Hematopoietic multipotent progenitor cell treated with erythropoietin and hydrocortisone succinate and interleukin-3 and kit ligand, for 6 days (in vitro differentiated cells): ENCODE results near the gene SDR39U1.
A peak's percentile ranks its signal among the peaks of the same experiment; 100 is the strongest.

Source experiments
- DNase-seq: peaks from one replicate; pipeline ENCODE4 v3.0.0-alpha.2; 2015

SDR39U1 gene

DNA sequence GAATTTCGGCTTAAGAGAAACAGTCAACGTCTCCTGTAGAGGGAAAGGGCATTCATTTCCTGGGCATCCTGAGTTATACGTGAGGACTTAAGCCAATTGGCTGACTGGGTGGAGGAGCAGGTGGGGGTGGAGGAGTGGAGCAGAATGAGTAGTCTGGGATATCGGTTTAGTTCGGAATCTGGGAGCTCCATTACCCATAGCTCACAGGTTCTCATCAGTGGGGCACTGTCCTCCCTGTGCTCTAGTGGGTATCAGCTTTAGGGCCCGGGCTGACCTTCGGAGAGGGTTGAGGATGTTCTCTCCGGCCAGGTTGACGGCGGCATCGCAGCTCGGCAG is 704 bp downstream of the SDR39U1 start:
- DNase-seq: peak; percentile 49

DNA sequence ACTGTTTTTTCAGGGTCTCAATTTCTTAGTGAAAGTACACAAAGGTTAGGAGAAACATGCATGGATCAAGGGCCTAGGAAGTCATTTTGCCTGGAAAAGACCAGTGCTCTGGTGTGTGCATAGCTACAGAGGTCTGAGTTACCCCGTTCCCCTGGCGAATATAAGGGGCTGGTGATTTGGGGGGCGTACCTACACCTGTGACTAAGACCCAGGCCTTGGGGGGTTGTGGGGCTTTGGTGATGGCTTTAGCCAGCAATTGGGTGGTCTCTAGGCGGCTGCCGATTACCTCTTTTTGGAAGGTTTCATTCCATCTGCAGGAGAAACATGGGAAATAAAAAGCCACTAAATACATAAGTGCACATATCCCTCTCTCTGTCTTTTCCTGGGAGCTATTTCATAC is 1.1 kb downstream of the SDR39U1 start:
- no peak for DNase-seq

DNA sequence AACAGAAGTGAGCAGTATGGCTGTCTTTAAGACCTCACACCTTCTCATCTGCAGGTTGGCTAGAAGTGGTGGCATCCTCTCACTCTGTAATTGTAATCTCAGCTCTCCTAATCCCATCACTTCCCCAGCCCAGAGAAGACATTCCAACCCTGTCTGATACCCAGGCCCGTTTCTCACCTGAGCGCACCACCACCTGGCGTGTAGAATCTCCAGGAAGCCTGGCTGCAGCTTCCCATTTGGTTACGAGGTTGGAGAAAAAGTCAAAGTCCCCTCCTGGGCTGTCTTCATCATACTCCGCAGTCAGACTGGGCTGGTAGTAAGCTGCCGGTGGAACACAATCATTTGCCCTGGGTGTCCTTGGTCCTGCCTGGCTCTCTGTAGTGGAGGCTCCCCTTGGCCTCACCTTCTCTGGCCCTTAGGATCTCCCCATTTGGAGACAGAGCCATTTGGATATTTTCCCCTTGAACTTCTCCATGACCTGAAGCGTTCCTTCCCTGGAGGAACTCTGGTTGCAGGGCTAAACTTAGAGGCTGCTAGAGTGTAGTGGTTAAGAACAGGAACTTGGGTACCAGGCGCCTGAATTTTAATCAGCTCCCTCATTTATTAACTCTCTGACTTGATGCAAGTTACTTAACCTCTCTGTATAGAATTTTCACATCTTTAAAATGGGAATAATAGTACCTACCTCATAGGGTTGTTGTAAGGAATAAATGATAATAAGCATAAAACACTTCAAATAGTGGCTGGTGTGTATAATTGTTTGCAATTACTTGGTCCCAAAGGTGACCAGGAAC is 1.8 kb downstream of the SDR39U1 start:
- DNase-seq: no peak

DNA sequence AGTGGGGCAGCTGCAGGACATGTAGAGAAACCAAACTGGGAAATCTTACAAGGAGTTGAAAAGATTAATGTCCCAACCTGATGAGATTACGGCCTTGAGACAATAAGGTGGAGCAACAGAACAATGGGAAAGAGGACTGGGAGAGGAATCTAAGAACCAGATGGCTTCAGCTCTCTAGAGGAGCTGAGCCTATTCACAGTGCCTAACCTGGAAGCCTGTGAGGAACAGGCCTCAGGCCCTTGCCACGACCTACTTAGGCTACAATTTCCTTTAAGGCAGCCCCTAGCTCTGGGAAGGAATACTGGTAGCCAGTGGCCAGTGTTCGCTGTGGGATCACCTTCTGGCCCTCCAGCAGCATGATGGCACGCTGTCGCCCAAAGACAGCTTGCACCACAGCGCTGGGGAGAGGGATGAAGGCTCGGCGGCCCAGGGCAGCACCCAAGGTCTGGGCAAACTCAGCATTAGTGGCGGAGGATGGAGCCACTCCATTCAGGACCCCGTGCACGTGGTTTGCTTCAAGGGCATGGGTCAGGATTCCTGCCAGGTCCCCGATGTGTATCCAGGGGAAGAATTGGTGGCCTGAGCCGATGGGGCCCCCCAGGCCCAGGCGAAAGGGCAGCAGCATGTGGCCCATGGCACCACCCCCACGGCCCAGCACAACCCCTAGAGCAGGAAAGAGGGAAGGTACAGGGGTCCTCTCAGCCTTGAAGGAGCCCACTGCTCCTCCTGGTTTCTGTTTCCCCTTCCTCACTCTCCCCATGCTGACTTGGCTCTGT is 2.6 kb downstream of the SDR39U1 start:
- no peak for DNase-seq

DNA sequence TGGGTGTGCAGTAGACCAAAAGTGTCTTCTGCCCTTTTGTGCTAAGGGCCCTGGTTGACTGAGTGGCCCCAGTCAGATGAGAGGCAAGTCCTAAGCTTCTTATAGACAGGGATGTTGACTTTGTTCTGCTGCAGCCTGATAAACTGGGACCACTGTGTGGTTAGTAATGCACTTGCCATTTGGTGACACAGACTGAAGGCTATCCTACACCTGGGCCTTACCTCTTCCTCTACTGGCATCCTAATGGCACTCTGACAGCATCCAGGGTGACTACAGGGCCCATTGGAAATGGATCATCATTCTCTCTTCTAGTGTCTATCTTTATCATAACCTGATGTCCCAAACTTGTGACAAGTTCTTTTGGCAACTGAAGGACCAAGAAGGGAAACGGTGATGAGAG is 3.3 kb downstream of the SDR39U1 start:
- DNase-seq: peak; percentile 3

DNA sequence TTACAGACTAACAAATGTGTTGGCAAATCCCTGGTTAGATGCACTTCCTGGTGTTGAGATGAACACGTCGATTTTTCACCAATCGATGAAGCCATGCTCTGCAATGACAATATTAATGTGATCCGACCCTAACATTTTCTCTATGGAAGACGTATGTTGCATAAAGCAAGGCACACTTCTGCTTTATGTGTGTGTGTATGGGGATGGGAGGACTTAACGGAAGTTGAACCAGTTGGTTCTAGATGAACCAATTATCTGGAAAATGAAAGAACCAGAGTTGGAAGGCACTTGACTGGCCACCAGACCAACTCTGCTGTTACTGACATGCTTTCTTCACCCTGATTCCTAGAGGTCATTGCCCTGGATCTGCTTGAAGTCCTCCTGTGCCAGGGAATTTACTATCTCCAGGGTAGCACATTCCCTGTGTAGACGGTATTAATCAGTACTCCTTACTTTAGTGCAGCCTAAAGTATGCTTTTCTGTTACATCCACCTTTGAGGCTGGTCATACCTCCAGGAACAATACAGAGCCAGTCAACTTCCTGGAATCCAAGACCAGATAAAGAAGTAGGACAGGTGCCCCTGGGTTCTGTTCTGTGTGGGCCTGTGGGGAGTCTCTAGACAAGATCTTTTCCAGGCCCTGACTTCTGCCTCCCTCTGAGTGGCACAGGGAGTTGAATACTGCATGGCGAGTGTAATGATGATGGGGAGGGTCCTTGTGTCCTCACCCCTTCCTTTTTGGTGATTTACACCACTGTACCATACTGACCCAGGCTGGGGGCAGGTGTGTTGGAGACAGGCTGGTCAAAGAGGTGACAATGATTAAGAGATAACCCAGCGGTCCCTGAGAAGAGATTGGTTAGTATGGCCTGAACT is 4.1 kb downstream of the SDR39U1 start:
- DNase-seq: peak; percentile 3

DNA sequence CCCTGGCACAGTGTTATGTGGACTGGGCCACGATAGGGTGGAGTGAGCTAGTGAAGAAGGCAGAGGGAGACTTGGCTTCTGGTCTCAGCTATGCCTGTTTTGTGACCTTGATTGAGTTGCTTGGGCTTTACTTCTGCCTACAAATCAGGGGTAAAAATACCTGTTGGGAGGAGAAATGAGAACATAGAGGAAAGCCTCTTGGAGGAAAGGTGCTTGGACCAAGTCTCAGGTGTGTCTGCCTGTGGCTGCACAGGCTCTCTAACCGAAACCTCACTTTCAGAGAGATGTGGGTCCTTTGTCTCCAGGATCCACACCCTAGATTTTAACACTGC is 4.9 kb downstream of the SDR39U1 start:
- no peak for DNase-seq

DNA sequence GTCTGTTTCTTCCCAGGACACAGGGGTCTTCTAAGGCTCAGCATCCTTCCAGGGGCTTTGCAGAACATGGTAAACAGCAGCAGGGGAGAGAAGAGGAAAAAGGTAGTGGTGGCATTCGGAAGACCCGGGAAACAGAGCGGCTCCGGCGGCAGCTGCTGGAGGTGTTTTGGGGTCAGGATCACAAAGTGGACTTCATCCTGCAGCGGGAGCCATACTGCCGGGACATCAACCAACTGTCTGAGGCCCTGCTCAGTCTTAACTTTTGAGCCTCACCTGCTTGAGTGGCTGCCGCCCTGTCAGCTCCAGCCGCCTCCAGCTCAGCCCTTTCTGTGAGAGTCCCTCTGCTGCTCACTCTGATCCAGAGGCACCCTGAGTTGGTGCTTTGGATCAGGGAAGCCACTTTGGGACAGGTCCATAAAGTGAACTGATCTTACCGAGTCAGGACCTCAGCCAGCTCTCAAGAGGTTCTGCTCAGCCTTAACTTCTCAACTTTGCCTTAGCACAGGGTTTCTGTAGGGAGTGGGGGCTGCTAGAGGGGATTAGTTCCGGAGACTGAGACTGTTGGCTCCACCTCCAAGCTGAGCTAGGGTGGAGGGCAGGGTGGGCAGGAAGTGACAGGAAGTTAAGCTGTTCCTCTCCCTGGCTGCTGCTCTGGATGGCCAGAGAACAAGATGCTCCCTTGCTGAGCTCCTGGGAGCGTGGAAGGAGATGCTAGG is 5.4 kb downstream of the SDR39U1 start:
- peak; percentile 25 for DNase-seq

DNA sequence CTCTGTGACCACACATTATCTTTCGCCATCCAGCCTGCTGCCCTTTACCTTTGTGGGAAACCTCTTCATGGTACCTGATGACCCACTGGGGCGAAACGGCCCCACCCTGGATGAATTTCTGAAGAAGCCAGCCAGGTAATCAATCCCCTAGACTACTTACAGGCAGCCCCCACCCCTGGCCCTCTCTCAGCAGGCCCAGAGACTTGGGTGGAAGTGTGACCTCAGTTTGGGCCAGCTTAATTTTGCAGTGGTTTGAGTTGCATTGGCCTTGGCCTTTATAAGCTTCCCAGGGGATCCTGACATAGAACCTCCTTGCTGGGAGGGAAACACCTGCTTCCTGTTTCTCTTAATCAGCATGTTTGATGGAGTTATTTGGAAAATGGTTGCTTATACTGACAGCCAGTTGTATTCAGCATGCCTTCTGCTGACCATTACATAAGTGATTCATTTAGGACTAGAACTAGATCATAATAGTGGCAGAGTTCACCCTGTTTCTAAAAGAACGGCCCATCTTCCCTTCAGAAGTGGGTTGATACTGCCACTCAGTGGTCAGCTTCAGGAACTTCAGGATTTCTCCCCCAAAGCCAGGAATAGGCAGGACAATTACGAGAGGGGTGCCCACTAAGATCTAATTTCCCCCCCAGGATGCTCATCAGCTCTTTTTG is 6.1 kb downstream of the SDR39U1 start:
- peak; percentile 88 for DNase-seq

DNA sequence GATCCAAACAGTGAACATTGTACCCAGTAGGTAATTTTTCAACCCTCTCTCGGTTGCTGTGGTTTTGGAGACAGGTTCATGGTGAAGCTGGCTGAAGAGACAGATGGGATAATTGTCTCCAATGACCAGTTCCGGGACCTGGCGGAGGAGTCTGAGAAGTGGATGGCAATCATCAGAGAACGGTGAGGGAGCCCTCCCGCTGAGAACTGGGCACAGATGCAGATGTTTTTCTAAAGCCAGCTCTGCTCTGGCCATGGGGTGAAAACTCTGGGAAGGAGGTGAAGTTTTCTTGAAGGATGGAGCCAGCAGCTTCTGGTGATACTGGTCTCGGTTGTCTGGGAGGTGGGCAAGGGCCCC is 6.6 kb downstream of the SDR39U1 start:
- DNase-seq: no peak

DNA sequence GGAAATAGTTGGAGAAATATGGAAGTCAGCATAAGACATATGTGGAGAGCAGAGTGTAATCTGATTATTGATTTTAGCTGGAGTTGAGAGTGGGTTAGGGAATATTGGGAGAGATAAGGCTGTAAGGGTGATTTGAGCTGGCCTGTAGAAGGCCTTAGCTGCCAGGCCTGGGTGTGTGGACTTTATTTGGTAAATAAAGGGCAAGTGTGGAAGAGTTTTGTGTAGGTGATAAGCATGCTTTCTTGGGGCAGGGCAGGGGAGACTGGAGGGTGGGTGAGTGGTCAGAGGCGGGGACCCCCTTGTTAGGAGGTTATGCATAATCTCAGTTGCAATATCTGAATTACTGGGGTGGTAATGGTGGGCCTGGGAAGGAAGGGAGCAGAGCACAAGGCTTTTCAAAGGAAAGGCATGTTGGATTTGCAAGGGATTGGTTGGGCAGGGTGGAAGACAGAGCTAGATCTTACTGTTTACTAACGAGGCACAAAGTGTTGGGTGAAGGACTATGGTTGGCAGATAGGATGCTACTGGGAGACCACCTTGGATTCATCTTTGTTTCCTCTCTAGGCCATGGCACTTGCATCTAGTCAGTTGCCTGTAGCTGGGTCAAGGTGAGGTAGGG is 7.3 kb downstream of the SDR39U1 start:
- DNase-seq: peak; percentile 4

DNA sequence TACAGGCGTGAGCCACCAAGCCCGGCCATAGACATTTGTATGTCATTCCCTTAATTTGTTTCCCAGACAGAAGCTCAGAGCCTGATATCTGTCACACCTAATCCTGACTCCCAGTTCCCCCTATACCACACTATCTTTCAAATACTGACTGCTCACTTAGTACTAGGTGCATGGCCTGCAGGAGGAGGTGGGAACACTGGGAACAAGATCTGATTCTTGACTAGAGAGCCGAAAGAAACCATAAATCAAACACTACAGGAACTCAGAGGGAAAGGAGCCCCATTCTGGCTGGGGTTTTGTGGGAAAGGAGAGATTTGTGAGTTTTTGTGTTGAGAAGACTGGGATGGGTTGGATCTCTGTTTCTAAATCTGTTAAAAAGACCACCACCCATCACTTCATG is 7.9 kb downstream of the SDR39U1 start:
- DNase-seq: no peak

DNA sequence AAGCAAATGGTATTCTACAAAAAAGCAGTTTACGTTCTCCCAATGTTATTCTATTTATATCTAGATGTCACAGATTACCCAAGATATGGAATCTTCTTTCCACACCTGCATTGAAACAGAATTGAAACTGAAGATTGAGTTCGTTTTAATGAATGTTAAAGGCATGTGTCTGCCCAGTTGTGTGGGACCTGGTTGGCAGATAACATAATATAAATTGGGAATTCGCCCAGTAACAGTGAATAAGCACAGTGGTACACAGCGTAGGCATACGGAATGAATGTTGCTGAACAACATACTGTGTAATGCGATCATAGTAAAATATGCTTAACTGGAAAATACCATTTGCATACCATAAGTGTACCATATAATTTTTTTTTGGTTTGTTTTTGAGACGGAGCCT is 8.5 kb downstream of the SDR39U1 start:
- peak; percentile 70 for DNase-seq

DNA sequence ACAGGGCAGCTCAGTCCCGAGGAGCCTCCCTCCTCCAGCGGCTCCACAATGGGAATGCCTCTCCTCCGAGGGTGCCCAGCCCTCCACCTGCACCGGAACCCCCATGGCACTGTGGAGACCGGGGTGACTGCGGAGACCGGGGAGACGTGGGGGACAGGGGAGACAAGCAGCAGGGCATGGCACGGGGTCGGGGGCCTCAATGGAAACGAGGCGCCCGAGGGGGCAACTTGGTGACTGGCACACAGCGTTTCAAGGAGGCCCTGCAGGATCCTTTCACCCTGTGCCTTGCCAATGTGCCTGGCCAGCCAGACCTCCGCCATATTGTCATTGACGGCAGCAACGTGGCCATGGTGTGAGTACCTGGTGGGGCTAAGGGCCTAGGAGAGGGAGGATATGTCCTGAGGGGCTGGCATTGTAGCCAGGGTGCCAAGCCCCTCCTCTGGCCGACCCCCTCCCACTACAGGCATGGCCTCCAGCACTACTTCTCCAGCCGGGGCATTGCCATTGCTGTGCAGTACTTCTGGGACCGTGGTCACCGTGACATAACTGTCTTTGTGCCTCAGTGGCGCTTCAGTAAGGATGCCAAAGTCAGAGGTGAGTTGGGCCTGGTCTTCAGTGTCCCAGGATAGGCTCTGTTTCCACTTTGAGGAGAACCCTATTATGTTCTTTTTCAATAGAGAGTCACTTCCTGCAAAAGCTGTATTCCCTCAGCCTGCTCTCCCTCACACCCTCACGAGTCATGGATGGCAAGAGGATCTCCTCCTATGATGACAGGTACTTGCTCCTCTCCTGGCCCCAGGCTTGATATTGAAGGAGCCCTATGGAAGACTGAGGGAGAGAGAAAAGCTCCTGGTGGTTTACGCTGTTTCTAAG is 10.1 kb downstream of the SDR39U1 start:
- DNase-seq: no peak

DNA sequence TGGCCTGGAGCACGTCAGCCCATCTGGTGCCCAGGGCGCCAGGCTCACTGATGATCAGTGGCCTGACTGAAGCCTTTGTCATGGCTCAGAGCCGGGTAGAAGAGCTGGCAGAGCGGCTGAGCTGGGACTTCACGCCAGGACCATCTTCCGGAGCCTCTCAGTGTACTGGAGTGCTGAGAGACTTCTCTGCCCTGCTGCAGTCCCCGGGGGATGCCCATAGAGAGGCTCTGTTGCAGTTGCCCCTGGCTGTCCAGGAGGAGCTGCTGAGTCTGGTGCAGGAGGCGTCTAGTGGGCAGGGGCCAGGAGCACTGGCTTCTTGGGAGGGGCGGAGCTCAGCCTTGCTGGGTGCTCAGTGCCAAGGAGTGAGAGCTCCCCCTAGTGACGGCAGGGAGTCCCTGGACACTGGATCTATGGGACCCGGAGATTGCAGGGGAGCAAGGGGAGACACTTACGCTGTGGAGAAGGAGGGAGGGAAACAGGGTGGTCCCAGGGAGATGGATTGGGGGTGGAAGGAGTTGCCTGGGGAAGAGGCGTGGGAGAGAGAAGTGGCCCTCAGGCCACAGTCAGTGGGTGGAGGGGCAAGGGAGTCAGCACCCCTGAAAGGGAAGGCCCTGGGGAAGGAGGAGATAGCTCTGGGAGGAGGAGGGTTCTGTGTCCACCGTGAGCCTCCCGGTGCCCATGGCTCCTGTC is 10.9 kb downstream of the SDR39U1 start:
- DNase-seq: peak; percentile 98

DNA sequence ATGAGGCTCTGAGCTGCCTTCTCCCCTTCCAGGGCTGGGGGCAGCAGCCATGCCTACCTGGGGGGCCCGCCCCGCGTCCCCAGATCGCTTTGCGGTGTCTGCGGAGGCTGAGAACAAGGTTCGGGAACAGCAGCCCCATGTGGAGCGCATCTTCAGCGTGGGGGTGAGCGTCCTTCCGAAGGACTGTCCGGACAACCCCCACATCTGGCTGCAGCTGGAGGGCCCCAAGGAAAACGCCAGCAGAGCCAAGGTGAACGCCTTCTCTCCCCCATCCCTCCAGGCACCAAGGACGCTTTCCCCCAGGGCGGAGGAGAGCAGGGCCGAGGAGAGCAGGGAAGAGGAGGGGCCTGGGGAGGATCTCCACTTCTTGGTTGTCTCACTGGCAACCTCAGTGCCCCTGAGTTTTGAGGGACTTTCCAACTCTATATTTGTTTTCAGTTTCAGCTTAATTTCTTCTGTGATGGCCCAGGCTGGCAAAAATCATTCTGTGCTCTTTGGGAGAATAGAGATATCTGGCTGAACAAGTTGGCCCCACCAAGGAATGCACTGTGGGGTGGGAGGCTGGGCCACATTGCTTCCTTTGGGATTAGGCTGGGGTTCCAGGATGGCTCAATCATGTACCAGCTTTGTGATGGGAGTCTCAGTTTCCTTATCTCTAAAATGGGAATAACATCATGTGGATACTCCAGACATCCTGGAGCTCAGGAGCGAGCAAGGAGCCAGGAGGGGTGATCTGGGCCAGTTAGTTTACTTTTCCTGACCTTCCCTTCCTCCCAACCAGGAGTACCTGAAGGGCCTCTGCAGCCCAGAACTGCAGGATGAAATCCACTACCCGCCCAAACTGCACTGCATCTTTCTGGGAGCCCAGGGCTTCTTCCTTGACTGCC is 11.7 kb downstream of the SDR39U1 start:
- peak; percentile 64 for DNase-seq

DNA sequence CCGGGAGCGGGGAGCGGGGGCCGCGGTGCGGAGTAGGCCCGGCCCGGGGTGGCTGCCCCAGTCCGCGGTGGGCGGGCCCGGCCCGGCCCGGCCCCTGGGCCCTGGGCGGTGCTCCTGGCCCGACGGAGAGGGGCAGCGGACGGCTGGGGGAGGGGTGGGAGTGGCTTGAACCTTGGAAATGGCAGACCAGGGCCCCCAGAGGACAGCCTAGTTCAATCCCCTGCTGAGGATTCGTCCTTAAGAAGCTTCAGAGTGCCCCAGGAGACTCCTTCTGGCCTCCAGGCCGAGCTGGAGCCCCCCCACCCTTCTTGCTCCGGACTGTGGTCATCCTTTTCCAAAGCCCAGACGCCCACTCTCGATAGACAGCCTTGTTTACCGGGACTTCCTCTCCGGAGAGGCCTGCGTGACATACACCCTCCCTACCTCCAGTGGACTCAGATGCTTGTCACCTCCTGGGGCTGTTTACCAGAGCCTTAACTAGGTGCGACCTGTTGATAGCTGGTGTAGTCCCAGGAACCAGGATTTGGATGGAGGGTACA is 12.4 kb downstream of the SDR39U1 start:
- peak; percentile 74 for DNase-seq

DNA sequence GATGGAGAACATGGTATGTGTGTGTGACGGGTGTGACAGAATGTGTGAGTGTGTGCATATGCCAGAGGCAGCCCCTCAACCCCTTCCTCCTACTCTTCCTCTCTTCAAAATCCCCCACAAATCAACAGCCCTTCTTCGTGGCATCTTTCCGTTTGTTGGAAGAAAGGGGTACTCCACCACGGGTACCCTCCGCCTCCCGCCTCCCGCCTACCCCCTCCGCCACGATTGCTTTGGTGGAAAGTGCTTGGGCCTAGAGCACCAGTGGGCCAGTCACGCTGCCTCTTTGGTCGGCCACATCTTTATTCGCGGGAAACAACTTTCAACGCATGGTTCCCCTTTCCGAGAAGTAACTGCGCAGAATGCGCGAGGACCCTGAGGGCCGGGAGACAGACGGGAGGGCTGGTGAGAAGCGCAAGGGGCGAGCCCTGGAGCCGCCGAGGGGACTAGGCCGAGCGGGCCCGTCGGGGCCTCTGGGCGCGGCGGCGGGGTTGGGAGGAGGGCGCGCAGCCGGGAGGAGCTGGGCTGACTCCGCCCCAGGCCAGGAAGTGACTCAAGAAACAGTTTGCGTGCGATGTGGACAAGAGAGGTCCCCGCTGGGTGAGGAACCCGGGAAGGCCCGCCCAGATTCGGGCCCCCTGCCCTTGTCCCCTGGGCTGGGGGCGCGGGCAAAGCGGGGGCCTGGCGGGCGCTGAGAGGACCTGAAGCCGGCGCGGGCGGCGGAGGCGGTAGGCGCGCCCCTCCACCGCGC is 13.0 kb downstream of the SDR39U1 start, which contains the start of the genes CBLN3 and KHNYN:
TSS of gene CBLN3 (minus strand) at position 274 of the 748 bp plus-strand sequence. CDS start 614 bp downstream, outside the sequence.
TSS of gene KHNYN (plus strand) at position 560 of the 748 bp plus-strand sequence. CDS start 777 bp downstream, outside the sequence.
- peak; percentile 96 for DNase-seq
